T follicular helper cell (primary cell): ENCODE measurements around the gene ZFP69.
A peak's percentile ranks its signal among the peaks of the same experiment; 100 is the strongest.

Experiments
- DNase-seq: peaks from one replicate; pipeline ENCODE4 v3.0.0-alpha.2; 2020; ENCODE audit warnings: low read depth

The ZFP69 gene

GRCh38 chr1:40508375-40509341 lies 31.6 kb downstream of the ZFP69 start, which contains the start of gene EXO5:
Gene EXO5 (plus strand): TSS chr1:40508767. CDS start chr1:40514545, 5,778 bp downstream.
- peak; percentile 58 for DNase-seq

- no peak for DNase-seq
These were observed 42.4 kb downstream of the ZFP69 start for GRCh38 chr1:40519517-40519916.

DNA sequence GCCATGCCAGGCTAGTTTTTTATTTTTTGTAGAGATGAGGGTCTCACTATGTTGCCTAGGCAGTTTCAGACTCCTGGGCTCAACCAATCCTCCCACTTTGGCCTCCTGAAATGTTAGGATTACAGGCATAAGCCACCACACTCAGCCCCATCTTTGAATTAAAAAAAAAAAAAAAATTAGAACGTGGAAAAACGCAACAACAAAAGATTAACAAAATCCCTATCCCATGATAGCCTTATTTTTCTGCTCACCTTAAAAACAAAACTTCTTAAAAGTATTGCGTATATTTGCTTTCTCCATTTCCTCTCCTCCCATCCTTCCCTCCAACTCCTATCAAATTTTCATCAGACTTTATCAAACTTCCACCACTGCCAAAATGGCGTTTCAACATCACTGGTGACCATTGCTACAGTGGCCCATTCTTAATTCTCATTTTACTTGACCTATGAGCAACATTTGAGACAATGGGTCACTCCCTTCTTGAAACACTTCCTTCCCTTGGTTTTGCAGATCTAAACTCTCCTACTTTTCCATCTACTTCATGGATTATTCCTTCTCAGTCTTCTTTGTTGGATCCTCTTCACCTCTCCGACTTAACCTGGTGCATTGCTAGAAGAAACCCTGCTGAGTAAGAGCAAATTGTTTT lies 53.8 kb downstream of the ZFP69 start:
- no peak for DNase-seq

DNA sequence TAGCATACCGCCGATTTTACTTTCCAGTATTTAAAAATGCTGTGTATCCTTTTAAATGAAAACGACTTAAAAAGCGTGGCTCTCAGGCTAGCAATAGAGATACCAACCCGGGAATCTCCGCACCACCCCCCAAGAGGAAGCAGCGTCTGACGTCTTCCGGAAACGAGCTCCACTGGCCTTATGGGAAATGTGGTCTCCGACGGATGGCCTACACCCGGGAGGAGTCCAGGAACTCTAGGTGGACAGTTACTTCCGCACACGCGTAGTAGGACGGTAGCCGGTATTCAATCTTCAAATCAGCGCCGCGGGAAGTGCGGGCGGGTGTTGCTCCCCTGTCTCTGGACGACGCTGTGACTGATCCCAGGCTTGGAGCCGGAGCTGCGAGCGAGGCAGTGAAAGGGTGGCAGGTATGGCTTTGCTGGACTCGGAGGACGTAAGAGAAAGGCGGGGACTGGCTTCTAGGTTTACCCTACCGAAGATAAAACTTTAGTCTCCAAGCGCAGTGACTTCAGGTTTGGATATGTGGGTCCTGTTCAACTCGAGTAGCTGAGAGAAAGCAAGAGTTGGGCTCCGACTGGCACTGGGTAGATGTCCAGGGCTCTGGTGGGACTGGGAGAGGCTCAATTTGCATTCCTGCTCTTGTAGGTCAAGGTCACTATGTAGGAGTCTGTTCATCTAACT lies 54.4 kb downstream of the ZFP69 start, which contains the start of gene ZNF684:
ZNF684 (plus strand) TSS at position 257 of the 681 bp plus-strand sequence. CDS start 1,530 bp downstream, outside the sequence.
- peak; percentile 73 for DNase-seq

DNA sequence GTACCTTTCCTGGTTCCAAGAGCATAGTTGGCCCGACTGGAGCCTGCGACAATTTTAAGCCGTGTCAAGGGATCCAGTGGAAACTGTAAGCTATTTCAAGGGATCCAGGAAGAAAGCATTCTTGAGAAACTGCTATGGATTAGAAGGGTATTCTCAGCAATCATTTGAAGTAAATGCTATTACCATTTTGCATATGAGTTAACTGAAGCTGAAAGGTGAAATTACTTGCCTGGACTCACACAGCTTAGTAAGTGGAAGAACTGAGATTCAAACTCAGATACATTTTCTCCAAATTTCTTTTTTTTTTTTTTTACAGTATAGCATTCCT lies 54.9 kb downstream of the ZFP69 start:
- DNase-seq = no peak

DNA sequence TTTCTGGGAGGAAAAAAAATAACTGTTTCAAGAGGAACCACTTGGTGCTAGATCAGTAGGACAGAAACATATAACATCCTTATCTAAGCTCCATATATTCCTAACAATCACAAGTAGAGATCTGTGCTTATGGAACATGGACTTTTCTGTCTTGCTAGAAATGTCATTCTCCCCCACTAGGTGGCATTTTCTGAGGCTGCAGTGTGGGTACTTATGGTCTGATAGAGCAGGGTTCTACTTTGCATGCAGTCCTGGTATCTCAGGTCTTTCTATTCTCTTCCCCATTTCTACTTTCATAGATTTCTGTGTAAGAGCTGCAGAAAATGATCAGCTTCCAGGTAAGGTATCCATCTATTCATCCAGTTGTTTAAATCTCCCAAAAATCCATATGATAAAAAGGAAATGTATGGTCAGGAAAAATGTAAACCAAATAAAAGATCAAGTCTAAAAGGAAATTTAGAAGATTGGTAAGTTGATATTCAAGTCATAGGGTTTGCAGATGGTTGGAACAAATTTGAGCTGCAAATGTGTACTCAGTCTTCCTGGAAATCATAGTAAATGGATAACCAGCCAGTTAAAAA lies 55.8 kb downstream of the ZFP69 start:
- no peak for DNase-seq

GRCh38 chr1:40534589-40534988 lies 57.5 kb downstream of the ZFP69 start:
- DNase-seq = no peak

DNA sequence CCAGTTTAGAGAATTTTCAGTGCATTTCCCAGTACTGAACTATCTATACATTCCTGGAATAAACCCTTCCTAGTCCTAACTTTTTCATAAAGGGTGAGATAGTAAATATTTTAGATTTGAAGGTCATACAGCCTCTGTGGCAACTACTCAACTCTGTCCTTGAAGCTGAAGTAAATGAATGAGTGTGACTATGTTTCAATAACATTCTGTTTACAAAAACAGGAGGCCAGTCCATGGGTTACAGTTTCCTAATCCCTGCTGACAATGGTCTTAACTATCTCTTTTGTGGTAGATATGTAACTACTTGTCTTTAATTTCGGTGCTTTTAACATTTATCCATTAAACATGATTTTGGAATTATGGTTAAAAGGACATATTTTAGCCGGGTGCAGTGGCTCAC lies 58.6 kb downstream of the ZFP69 start:
- DNase-seq = no peak

GRCh38 chr1:40539338-40539737 lies 62.2 kb downstream of the ZFP69 start:
- DNase-seq = no peak
